ENCODE measurements around the gene ZNF462. TPM values are rescaled to one million over a fixed set of nuclear protein-coding genes. Genes with fewer than 3 reads are reported as not detected.

The ZNF462 gene
- total and polyA plus RNA-seq, 9 donors, result 5.8 to 87.6 (median 51.2) TPM

- WGBS, 3 donors, result 98 to 100% (median 99%) methylated on average over 3 of the region's 3 CpGs
- Histone ChIP-seq H3K9me3 (no peaks in the 10 kb centered on the region), H3K36me3 (no peaks in the 10 kb centered on the region), H3K27me3 (no peaks in the 10 kb centered on the region), H3K4me1 (ENCODE audit: insufficient read depth) (peaks cover 10% of the 10 kb centered on the region), H3K4me3 (no peak overlapping the region), H3K27ac (no peak overlapping the region)
- intact Hi-C loops (cut with DNase I), result no loop called here
- no peak for TF ChIP-seq EP300 (IDR thresholded peaks at IDR 0.05)
- TF ChIP-seq CTCF (IDR thresholded peaks at IDR 0.05), result no peak
- no peak for DNase-seq
These were observed 69.7 kb downstream of the ZNF462 start for GRCh38 chr9:106932675-106933074.

GRCh38 chr9:106933470-106933869 is 70.5 kb downstream of the ZNF462 start:
- peaks cover 10% of the 10 kb centered on the region for H3K4me1 ChIP-seq (ENCODE audit: insufficient read depth)
- 65 to 73% (median 66%) methylated on average over 2 of the region's 2 CpGs for WGBS, 3 donors
- intact Hi-C loops (cut with DNase I), result no loop called here
- DNase-seq, result no peak
- H3K36me3 ChIP-seq, result no peaks in the 10 kb centered on the region
- no peaks in the 10 kb centered on the region for H3K9me3 ChIP-seq
- TF ChIP-seq EP300 (IDR thresholded peaks at IDR 0.05) (no peak), CTCF (IDR thresholded peaks at IDR 0.05) (no peak), POLR2A (IDR thresholded peaks at IDR 0.05) (no peak)
- no peaks in the 10 kb centered on the region for H3K27me3 ChIP-seq
- H3K27ac ChIP-seq, result no peak overlapping the region
- H3K4me3 ChIP-seq, result no peak overlapping the region

- DNase-seq, result no peak
- intact Hi-C loops (cut with DNase I), result no loop called here
- H3K4me1 ChIP-seq (ENCODE audit: insufficient read depth), result peaks cover 5% of the 10 kb centered on the region
- no peak overlapping the region for H3K4me3 ChIP-seq
- H3K9me3 ChIP-seq, result no peaks in the 10 kb centered on the region
- H3K27me3 ChIP-seq, result no peaks in the 10 kb centered on the region
- H3K27ac ChIP-seq, result no peak overlapping the region
- H3K36me3 ChIP-seq, result no peaks in the 10 kb centered on the region
- 79 to 90% (median 89%) methylated on average over 5 of the region's 5 CpGs for WGBS, 3 donors
- TF ChIP-seq CTCF (IDR thresholded peaks at IDR 0.05), result no peak
- TF ChIP-seq POLR2A (IDR thresholded peaks at IDR 0.05), result no peak
- no peak for TF ChIP-seq EP300 (IDR thresholded peaks at IDR 0.05)
These were observed 71.7 kb downstream of the ZNF462 start for GRCh38 chr9:106934442-106935238.

- no peak for TF ChIP-seq EP300 (IDR thresholded peaks at IDR 0.05)
- no peak for TF ChIP-seq POLR2A (IDR thresholded peaks at IDR 0.05)
- TF ChIP-seq CTCF (IDR thresholded peaks at IDR 0.05), result no peak
- H3K4me1 ChIP-seq (ENCODE audit: insufficient read depth), result no peaks in the 10 kb centered on the region
- WGBS, 3 donors, result 95% methylated on average over 3 of the region's 3 CpGs
- intact Hi-C loops (cut with DNase I), result no loop called here
- no peak overlapping the region for H3K4me3 ChIP-seq
- H3K27ac ChIP-seq, result no peak overlapping the region
- no peaks in the 10 kb centered on the region for H3K9me3 ChIP-seq
- H3K27me3 ChIP-seq, result no peaks in the 10 kb centered on the region
- no peaks in the 10 kb centered on the region for H3K36me3 ChIP-seq
- no peak for DNase-seq
These were observed 73.7 kb downstream of the ZNF462 start for GRCh38 chr9:106936680-106937079.
